Bone marrow (tissue), 2 donors: ENCODE results near the gene GOLGA8G.
"Not testable (repeated sequence)": the region's sequence is repeated elsewhere in the genome, so short reads cannot be mapped to it uniquely, and the experiment has no call there.

Experiments used
- DNase-seq, 2 donors: peaks; one replicate each; lab custom pipeline; 2025; lab: John Stamatoyannopoulos, UW

Gene GOLGA8G

GRCh38 chr15:28532954-28533353 lies at the start of gene GOLGA8G:
TSS of gene GOLGA8G (minus strand) at chr15:28532971. CDS start at chr15:28532909, 62 bp downstream.
- DNase-seq = not testable (repeated sequence)

- not testable (repeated sequence) for DNase-seq
These were observed 40.6 kb upstream of the GOLGA8G start for GRCh38 chr15:28573351-28573750.

- not testable (repeated sequence) for DNase-seq
These were observed 20.5 kb upstream of the GOLGA8G start, which contains the start of gene GOLGA6L25 for GRCh38 chr15:28553268-28553667. TSS of gene GOLGA6L25 (plus strand) at chr15:28553568. CDS start at chr15:28553629, 61 bp downstream.

GRCh38 chr15:28515208-28515607 lies 17.6 kb downstream of the GOLGA8G start:
- DNase-seq = not testable (repeated sequence)

GRCh38 chr15:28514128-28514527 lies 18.6 kb downstream of the GOLGA8G start:
- DNase-seq = not testable (repeated sequence)

GRCh38 chr15:28508217-28508889 lies 24.4 kb downstream of the GOLGA8G start:
- not testable (repeated sequence) for DNase-seq

GRCh38 chr15:28481340-28481739 lies 51.4 kb downstream of the GOLGA8G start:
- DNase-seq = not testable (repeated sequence)
